GM18867 (cell line): Measurements from ENCODE around the gene PTOV1.

Experiments used
- ATAC-seq: cut with Tn5 transposase; IDR thresholded peaks from one replicate; pipeline ENCODE4 v1.9.1; 2021; ENCODE audit warnings: mild to moderate bottlenecking, moderate library complexity; ENCODE audit not compliant: unreplicated experiment

The PTOV1 gene

GRCh38 chr19:49843265-49843664 lies 7.7 kb upstream of the PTOV1 start:
- no peak for ATAC-seq

- no peak for ATAC-seq
Observed at GRCh38 chr19:49844138-49845095, 6.5 kb upstream of the PTOV1 start.

GRCh38 chr19:49845414-49845813 lies 5.5 kb upstream of the PTOV1 start:
- no peak for ATAC-seq

- ATAC-seq = no peak
Observed at GRCh38 chr19:49846408-49846807, 4.6 kb upstream of the PTOV1 start.

GRCh38 chr19:49847731-49848696 lies 2.9 kb upstream of the PTOV1 start:
- no peak for ATAC-seq

GRCh38 chr19:49848938-49849337 lies 2.0 kb upstream of the PTOV1 start:
- ATAC-seq = no peak

- ATAC-seq = no peak
Observed at GRCh38 chr19:49849433-49850220, 1.3 kb upstream of the PTOV1 start.

- ATAC-seq = no peak
Observed at GRCh38 chr19:49850221-49850486, 805 bp upstream of the PTOV1 start.

- no peak for ATAC-seq
Observed at GRCh38 chr19:49851456-49852259, 699 bp downstream of the PTOV1 start.

- ATAC-seq = no peak
Observed at GRCh38 chr19:49852631-49853126, 1.7 kb downstream of the PTOV1 start.

GRCh38 chr19:49853852-49854377 lies 3.0 kb downstream of the PTOV1 start:
- ATAC-seq = no peak

GRCh38 chr19:49854378-49855263 lies 3.7 kb downstream of the PTOV1 start:
- ATAC-seq = no peak

GRCh38 chr19:49855277-49855675 lies 4.3 kb downstream of the PTOV1 start:
- no peak for ATAC-seq

- no peak for ATAC-seq
Observed at GRCh38 chr19:49855676-49856573, 5.0 kb downstream of the PTOV1 start.

- no peak for ATAC-seq
Observed at GRCh38 chr19:49856574-49857021, 5.6 kb downstream of the PTOV1 start.

GRCh38 chr19:49857061-49857837 lies 6.3 kb downstream of the PTOV1 start:
- no peak for ATAC-seq

GRCh38 chr19:49857838-49858087 lies 6.8 kb downstream of the PTOV1 start:
- ATAC-seq = no peak
